NCI-H1417 treated with DMSO at 0.1 percent for 48 hours (cell line): ENCODE data around the gene EHD3.
A peak's percentile ranks its signal among the peaks of the same experiment; 100 is the strongest.

Experiments
- DNase-seq: peaks from one replicate; lab custom pipeline; 2025; lab: John Stamatoyannopoulos, UW

EHD3 gene

GRCh38 chr2:31213601-31214443 is 20.1 kb upstream of the EHD3 start:
- DNase-seq: no peak

DNA sequence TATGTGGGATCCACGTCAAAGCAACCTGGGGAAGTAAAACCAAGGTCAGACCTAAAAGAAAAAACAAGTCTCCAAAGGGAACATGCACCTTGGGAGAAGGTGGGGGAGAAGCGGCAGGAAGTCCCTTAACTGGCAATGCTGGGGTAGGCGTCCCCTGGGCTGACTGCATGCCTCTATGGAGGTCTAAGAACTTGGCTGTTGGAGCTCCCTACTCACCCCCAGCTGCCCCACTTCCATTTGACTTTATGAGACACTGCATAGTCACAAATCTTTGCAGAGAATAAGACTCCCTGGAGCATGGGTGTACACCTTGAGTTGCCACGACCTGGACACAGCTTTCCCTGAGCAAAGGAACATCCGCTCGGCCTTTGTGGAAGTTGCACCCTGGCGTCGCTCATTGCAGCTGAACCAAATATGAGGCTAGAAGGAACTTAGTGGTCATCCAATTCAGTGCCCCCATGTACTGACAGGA is 19.5 kb upstream of the EHD3 start:
- DNase-seq: no peak

GRCh38 chr2:31216734-31217133 is 17.2 kb upstream of the EHD3 start:
- DNase-seq: no peak

DNA sequence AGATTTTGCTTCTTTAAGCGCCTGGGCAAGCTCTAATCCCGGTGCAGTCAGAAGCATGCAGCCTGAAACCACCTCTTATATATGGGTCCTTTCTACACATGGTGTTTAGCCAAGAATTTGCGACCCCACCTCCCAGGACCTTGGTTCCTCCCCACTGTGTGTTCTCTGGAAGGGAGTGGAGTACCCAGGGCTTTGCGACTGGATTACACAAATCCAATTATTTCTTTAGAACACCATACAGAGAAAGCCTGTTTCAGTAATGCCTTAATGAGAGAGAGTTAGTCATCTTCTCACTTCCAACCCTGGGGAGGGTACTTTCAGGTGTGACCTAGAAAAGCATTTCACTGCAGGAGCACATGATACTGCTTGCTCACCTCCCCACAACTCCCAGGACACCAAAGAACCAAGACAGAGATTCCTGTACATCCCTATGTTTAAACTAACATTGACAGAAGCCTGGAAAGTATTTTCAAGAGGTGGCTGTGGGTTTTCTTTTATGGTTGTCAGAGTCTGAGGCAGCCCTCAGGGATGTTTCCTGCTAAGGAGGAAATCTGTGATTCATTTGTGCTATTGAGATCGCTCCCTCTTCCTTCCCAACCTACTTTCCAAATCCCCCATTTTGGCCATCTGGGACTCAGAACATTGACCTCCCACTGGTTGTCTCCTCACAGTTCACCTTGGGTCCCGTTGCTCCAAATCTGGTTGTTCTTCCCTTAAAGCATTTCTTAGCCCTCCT is 16.3 kb upstream of the EHD3 start, which contains the start of gene CAPN14:
Gene CAPN14 (minus strand): TSS at position 51 of the 736 bp plus-strand sequence. CDS start 12,068 bp downstream, outside the sequence.
- no peak for DNase-seq

GRCh38 chr2:31219131-31219969 is 14.6 kb upstream of the EHD3 start:
- DNase-seq: no peak

DNA sequence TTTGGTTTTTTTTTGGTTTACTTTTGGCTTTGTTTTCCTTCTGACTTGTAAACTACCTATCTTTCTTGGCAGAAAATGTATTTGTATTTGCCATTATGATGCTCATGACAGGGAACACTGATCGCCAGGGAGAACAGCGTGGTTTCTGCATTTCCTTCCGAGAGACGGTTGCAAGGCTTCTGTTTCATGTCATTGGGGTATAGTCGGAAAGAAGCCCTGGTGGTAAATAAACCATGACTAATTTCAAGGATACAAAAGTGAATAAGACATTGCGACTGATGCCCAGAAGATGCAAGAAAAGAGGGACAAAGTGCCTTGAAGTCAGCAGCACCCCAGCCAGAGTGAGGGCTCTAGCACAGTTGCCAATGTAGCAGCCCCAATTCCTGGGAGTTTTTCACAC is 12.4 kb upstream of the EHD3 start:
- no peak for DNase-seq

GRCh38 chr2:31222071-31222470 is 11.9 kb upstream of the EHD3 start:
- DNase-seq: no peak

DNA sequence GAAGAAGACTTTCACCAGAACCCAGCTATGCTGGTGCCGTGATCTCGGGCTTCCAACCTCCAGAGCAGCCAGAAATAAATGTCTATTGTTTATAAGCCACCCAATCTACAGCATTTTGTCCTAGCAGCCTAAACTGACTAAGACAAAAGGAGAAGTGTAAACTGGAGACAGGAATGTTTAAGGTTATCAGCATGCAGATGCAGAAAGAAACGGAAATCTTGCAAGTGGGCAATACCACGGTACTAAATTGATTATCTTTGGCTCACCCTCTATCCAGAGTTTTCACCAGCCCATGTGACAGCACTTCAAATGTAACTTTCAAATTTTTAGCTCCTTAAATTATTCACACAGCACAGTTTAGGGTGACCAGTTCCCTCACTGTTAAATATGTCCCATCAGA is 10.9 kb upstream of the EHD3 start:
- DNase-seq: no peak

DNA sequence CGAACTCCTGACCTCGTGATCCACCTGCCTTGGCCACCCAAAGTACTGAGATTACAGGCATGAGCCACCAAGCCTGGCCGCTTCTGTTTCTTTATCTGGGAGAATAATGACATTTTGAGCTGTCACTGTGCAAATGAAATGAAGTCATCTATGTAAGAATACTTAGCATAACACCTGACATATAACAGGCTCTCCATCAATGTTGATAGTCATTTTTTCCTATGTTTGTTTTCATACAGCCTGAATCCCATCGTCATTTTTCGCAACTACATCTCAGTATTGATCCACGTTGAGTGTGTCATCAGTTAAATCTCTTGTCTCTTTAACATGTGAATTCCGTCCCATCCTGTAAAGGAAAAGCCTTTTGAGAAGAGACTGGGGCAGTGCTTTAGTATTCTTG is 10.2 kb upstream of the EHD3 start:
- DNase-seq: no peak

DNA sequence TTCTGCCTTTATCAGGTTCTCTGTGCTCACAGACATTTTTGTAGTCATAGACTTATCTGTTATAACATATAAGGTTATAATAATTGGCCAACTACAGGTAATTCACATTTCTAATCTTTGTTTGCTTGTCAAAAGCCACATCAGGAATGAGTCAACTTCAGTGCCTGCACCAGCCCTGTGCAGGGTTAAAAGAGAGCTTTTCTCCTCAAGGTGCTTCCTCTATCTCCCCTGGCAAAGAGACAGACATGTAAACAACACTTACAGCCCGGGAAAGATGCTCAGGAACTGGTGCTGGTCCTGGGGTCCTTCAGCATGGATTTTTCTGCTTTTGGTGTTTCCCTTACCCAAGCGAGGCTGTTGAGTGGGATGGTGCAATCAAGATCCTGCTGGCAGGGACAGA is 7.7 kb upstream of the EHD3 start:
- no peak for DNase-seq

GRCh38 chr2:31227110-31227509 is 6.8 kb upstream of the EHD3 start:
- no peak for DNase-seq

- peak; percentile 73 for DNase-seq
Observed at GRCh38 chr2:31227711-31228125, 6.2 kb upstream of the EHD3 start.

- DNase-seq: no peak
Observed at GRCh38 chr2:31228717-31229116, 5.2 kb upstream of the EHD3 start.

DNA sequence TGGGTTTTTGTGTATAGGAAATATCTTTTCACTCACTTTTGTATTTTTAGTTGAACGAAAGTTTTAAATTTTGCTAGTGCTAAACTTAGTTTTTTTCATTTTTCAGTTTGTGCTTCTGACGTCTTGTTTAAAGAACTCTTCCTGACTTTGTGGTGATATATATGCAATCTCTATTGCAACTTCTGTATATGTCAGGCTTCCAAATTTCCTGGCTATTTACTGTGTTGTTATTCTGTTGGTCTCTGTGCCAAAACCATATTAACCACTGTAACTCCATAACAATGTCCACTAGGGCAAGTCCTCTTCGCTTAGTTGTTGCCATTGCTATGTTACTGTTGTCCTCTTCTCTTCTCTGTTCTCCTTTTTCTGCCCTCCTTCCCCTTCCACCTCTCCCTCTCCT is 3.2 kb upstream of the EHD3 start:
- DNase-seq: no peak

DNA sequence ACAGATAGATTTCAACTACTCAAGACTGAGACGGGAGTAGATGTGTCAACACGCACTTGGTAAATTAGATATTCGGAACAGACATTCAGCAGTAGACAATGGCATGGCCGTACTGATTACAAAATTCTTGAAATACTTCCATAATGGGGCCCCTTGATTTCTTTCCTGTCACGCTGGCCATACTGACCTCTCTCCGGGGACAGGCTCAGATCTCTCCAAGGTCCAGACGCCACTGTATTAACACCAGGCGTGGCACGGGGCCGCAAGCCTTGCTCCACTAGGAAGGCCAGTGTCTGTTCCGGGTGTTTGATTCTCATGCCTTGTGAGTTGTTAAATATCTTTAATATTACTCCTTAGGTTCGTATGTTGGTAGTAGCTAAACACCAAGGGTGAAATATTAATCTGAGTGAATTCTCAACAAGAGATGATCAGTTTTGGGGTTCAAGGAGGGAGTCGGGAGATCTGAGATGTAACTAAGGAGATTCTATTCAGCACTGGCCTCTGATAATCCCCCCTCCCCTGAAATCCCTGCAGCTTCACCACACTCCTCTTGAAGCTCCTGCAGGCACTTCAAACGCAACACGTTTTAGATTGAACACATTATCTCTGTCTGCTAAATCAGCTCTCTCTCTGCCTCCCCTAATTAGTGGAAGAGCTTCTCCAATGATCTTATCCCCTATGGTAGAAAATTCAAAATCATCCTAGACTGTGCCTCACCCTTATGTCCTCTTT is 2.2 kb upstream of the EHD3 start:
- no peak for DNase-seq

GRCh38 chr2:31232586-31232985 is 1.4 kb upstream of the EHD3 start:
- DNase-seq: no peak

DNA sequence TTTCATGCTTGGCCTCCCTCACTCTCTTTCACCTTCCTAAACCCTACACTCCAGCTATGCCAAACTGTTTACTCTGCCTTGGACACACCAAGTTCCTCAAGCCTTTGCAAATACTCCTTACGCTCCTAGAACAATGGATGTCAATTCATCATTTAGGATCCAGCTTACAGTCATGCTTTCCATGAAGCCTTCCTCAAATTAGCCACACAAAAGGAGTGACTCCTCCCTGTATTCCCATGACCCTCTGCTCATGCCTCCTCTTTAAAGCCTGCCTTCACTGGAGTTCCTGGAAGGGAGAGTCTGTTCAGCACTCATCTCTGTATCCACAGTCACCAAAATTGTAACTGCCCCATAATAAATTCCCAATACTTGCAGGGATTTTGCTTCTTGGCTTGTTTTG is 721 bp upstream of the EHD3 start:
- no peak for DNase-seq

- DNase-seq: no peak
Observed at GRCh38 chr2:31234683-31235503, 941 bp downstream of the EHD3 start.

- DNase-seq: no peak
Observed at GRCh38 chr2:31235504-31235902, 1.6 kb downstream of the EHD3 start.

DNA sequence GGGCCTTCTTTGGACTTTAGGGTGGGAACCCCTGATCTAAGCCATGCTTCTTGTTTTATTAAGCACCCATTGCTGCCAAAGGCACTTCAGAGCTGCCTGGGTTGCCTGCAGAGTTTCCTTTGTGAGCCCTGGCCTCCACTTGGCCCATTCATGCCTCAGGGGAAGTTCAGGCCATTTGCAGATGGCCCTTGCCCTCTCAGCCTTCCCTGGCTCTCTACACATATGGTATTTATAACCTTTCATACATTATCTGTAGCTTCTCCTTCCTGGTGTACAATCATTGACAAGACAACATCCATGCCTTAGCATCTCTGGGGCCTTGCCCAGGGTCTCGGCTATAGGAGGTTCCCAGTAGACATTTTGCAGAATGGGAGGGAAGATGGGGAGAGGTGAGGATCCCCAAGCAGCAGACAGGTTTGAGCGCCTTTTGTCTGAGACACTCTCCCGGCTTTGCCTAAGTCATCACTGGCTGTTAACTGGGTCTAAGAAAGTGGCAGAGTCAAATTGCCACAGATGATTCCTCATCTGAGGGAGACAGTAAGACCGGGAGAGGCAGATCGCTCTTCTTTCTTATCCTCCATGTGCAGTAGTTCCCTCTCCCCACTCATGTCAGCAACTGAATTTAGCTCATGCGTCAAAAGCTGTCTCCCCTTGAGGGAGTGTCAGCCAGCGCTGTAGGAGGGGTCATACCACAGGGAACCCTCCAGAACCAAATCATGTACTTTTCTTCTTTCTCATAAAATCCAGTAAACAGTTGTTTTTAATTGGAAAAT is 2.7 kb downstream of the EHD3 start:
- DNase-seq: no peak
